Ureter (tissue), 1 donor: ENCODE measurements around the gene AKAP13. TPM values are rescaled to one million over a fixed set of nuclear protein-coding genes. Genes with fewer than 3 reads are reported as not detected.

Experiments used
- DNase-seq: peaks from one replicate; pipeline ENCODE4 v3.0.0-alpha.2; 2020; ENCODE audit warnings: low spot score
- total RNA-seq: library from RNA; stranded (reverse); gene quantifications from one replicate; pipeline ENCODE4 v1.2.4, GENCODE V29; 2023
- donor health status: DM: yes; HTN: yes; CAD: no.

AKAP13 gene
- total RNA-seq, 1 donor from 2014 or later = 264 TPM

DNA sequence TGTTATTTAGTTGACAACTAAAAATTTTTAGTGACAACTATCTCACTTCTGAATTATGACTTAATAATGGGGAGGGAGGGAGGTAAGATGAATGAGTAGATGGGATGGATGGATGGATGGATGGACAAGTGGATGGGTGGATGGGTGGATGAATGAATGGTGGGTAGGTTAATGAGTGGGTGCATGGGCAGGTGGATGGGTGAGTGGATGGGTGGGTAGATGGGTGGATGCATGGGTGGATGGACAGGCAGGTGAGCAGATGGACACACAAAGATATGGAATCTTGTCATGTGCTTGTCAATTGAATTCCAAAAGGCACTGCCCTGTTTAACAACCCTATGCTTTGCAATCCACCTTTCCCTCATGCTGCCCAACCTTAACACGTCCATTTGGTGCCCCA is 372.9 kb downstream of the AKAP13 start:
- DNase-seq = no peak

DNA sequence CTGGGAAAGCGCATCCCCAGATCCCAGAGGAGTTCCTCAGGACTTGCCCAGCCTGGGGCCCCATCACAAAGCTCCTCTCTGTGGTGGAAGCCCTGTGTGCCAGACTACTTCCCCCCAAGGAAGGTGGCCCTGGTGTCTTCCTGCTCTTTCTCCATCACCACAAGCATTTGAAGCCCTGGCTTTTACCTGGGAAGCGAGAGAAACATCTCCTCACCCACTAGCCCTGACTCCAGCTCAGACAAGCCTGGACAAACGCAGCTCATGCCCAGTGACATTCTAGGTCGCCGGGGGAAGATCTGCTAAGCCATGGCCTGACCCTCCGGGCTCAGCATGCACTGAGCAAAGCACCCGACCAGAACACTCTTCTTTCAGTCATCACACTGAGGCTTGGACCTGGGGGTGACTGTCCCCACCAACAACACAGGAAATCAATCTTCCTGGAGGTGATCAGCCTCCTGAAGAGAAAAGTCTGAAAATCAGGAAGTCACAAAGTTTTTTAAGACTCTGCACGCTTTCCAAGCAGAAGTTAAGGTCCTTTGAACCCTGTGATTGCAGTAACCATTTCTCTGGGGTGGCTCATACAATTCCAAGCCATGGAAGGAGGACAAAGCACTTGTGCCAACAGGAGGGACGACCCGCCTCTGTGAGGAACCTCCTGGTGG is 373.5 kb downstream of the AKAP13 start:
- no peak for DNase-seq

DNA sequence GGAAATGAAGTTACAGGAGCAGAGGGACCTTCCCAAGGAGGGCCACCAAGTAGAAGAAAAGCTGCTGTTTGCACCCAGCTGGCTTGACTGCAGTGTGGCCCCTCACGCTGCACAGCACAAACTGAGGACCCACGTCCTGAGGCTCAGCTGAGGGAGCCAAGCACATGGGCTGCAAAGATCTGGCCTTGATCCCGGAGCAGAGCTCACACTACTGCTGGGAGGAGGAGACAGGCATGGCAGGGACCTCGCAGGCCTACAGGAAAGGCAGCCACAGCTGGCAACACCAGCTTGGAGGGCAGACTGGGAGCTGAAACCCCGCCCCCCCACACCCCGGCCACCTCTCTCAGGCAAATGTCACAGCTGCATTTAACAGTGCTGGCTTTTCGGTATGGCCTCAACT is 374.6 kb downstream of the AKAP13 start:
- DNase-seq = no peak

DNA sequence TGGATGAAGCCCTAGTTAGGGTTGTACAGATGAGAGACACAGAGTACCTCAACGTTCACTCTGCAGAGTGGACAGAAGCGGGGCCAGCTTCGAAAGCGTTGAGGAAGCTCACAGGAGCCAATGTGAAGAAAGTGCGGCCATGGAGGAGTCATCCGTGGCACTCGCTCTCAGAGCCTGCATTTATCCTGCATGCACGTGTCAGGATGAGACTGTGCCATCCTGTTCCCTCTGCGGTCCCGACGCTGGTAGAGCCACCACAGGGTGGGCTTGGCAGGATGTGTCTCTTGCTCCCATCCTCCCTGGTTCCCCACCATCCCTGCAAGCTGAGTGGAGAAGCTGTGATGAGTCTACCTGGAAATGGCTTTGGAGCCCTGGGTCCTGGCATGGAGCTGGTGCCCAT is 375.1 kb downstream of the AKAP13 start:
- DNase-seq = no peak

DNA sequence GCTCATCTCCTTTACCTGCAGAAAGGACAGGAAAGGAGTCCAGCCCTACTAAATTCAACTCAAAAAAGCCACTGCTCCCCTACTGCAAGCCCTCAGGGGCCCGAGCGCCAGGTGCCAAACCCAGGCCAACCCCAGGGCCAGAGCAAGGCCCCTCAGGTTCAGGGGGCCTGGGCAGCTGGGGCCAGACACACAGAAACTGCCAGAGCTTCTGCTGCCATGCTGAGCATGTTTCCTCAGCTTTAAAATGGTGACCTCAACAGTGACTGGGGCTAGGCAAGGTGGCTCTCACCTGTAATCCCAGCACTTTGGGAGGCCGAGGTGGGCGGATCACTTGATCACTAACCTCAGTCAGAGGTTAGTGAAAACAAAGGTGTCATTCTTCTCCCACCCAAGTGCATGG is 375.5 kb downstream of the AKAP13 start:
- no peak for DNase-seq

DNA sequence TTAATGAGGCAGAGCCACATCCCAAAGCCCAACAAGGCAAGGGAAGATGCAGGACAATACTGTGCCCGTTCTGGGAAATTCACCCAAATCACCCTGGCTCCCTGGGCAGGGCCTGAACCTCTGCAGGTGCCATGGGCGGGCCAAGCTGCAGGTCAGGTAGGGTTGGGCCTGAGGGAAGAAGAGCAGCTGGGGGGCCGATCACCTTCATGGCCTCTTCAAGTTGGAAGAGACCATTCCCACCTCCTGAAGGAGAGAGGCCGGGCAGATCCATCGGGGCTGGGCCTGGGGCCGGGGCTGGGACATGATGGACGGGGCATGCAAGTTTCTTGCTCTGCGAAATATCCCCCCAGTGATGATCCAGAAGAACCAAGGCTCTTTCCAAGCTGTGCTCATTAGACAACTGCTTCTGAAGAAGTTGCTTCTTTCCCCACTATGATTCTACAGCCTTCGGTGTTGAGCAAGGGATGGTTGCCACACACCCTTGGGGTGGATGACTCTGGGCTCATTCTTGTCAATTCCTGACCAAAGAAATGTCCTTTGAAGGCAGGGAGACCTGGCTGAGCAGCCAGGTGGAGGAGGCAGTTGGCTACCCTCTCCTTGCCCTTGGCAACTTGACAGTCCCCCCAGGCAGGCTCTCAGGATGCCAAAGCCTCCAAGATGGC is 376.1 kb downstream of the AKAP13 start:
- DNase-seq = no peak

DNA sequence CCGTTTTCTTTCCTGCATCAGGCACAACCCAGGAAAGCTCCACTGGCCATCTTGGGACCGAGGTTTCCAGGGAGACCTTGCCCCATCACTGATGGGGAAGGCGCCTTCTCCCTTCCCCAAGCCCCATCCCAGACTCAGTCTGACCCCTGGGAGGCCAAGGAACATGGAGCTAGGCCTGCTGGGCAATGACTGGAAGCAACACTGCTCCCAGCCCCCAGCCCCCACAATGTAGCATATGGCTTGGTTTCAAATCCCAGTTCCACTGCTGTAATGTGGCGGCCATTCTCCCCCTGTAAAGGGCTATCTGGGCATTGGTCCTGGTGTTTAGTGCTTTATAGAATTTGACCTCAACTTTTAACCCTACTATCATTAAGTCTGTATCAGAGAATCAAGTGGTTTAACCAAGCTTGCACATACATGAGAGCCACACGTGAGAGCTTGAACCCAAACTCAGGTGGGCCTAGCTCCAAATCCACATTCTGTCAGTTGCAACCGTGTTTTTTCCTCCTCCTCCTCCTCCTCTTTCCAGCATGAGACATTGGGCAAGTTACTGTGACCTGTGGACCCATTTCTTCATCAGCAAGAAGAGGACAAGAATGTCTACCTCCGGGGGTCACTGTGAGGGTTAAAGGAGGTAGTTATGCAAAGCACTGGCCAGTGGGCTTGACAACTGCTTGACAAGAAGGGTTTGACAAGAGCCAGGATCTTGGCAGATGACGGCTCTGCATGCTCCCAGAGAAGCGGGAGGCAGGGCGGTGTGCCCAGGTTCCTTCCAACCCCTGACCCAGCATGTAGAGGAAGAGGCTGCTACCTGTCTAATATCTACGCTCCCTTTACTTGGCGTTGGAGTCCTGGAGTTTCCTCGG is 376.9 kb downstream of the AKAP13 start:
- DNase-seq = no peak

DNA sequence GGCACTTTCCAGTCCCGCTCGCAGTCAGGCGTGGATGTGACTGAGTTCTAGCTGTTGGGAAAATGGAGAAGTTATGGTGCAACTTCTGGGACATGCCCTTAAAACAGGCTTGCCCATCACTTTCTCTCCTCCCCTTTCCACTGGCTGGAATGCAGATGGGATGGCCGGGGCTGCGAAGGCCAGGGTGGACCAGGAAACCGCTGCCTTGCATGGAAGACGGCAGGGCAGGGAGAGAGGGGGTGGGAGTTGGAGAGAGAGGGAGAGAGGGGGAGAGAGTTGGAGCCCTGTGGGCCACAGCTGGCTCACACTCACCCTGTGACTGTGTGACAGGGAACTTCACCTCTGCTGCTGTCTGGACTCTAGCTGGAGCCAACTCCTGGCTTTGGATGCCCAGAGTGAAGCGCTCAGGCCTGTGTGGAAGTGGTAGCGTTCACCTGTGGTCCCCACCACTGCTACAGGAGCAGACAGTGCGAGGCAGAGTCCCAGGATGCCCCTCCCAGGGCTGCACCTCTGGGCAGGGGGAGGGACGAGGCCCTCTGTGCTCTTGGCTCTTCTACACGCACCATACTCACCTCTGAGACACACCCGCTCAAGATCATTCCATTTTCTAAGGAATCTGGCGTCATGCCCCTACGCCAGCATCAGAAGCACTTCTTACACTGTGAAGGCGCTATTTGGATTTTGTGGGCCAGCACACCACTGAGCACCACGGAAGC is 377.7 kb downstream of the AKAP13 start:
- no peak for DNase-seq

DNA sequence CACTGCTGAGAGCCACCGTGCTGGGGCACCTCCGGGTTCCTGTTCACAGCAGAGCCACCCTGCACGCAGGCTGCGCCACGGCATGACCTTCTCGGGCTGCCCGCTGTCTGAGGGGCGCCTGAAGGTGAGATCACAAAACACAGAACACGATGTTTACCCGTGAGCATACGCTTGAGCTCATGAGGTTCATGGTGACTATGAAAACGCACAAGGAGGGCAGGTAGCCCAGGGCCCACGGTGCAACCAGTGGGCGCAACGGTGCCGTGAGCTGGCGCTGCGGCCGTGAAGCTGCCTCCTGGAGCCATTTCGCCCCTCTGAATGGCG is 378.2 kb downstream of the AKAP13 start:
- no peak for DNase-seq

DNA sequence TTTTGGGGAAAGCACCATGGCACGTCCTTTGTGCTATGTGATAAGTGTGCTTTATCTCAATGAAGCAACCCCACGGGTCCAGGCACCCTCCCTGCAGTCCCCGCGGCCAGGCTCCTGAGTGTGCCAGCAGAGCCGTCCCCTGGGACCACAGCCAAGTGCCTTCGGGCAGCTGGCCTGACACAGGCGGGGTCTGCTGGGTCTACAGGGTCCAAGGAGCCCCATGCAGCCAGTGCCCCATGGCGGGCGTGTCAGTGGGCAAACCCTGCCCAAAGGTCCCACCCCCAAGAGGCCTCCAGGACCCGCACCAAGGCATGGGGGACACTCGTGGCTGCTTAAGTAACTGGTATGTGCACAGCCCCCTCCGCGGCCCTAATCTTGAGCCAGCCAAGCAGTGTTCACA is 379.0 kb downstream of the AKAP13 start:
- DNase-seq = no peak

DNA sequence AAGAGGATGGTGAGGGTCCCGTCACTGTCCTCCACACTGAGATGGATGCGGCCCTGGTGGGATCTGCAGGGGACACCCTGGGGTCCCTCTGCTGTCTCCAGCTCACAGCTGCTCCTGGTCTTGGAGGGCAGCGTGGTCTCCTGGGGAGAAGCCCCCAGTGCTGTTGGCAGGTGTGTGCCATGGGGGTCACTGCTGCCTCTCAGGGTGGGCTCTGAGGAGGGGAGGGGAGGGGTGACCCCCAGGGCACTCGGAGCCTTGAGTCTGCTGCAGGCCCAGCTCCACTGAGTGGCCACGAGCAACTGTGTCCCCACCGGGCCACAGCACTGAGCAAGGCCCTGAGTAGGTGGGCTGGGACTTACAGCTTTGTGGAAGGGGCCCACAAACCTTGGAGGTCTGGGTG is 379.6 kb downstream of the AKAP13 start:
- no peak for DNase-seq

DNA sequence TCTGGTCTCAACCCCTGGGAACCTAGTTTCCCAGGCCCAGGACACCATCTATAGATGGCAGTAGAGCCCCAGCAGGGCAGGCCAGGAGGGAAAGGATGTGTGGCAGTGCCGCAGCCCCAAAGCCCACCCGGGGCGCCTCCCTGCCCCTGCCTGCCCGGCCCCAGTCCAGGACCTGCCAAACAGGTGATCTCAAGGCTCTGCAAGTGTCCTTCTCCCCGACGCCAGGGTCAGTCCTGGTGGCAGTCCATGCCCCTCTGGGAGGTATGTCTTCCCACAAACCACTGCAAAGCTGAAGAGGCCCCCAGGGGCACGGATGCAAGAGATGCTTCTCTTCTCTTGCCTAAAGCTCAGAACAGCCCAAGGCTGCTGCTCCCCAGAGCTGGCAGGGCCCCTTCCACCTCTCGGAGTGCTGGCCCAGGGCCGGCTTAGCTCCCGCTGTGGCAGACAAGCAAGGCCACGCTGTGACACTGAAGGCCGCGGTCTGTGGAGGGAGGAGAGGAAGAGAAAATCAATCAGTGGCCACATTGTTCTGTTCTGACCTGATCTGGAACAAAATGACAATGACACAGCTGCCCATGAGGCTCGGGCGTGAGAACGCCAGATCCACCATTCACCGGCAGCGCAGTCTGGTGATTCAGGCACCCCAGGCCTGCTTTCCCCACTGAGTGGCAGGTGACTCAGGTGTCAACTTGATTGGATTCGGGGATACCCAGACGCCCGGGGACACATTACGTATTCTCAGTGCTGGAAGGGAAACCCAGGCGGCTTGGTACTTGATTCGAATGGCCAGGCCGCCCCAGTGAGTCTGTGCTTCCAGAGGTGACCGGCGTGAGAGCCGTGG is 380.3 kb downstream of the AKAP13 start:
- no peak for DNase-seq

DNA sequence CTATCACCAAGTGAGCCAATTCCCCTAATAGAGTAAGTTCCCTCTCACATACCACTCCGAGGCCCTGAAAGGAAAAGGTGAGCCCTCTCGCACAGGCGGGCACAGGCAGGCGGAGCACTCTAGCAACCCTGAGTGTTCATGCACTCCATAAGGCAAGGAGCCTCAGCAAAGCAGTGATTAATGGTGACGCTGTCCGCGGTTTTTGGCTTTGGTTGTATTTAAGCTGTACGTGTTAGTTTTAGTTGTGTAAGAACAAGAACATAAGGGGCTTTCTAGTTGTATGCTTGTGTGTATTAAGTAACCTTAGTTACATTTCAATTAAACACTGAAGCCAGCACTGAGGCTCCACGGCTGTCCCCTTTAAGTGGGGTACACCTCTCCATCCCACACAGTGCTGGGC is 381.2 kb downstream of the AKAP13 start:
- DNase-seq = no peak

DNA sequence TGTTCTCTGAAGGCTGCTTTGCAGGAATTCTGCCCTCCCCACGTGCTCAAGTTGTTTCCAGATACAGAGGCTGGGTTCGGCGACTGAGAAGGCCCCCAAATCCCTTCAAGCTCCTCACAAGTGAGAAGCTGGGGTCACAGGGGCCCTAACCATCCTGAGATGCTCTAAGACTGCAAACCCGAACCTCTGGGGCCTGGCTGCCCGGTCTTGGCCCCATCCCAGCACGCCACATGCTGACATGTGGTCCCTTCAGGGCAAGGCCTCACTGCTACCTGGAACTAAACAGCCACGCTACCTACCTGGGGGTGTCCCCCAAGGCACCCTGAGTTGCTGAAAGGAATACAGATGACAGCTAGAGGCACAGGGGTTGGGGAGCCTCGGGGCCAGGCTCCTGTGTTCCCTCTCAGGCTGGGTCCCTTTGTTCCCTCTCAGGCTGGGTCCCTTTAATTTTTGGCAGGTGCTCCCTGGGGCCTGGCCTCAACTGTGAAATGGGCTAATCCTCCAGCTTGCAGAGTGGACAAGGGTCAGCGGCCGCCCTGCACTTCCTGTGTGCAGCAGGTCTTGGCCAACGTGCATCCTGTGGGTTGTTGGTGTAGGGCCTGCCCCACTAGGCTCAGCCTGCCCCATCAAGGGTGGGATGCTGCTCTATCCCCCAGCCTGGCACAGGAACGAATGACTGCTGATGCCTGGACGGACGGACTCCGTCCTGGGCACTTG is 381.8 kb downstream of the AKAP13 start:
- no peak for DNase-seq

DNA sequence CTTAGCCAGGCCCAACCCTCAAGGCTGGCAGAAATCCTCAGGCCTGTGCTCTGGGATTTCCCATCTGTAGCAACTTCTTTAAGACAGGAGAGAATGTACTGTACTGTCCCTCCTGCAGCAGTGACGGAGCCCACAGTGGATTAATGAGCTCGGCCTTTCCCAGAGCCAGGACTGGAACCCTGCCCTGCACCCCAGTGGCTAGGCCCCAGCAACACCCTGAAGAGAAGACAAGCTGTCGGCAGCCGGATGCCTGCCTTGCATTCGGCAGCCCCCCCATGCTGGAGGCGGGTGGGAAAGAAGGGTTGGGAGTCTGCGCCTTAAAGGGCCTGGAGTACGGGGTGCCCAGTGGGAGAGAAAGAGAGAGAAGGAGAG is 382.3 kb downstream of the AKAP13 start:
- DNase-seq = no peak

DNA sequence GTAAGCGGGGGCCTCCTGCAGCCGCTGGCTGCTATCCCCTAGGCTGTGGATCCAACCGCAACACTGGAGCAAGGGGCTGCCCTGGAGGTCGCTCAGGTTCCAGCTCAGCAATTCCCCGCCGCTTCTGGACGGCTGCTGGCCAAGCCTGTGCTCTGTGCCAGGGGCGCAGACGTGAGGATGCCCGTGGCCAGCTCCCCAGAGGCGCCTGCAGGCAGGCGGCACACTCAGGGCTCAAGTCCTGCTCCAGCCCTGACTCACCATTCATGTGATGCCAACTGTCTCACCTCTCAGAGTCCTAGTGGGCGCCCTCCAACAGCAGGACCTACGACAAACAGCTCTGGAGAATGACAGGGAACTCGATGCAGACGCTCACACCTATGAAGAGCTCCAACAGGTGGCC is 382.8 kb downstream of the AKAP13 start:
- DNase-seq = no peak

DNA sequence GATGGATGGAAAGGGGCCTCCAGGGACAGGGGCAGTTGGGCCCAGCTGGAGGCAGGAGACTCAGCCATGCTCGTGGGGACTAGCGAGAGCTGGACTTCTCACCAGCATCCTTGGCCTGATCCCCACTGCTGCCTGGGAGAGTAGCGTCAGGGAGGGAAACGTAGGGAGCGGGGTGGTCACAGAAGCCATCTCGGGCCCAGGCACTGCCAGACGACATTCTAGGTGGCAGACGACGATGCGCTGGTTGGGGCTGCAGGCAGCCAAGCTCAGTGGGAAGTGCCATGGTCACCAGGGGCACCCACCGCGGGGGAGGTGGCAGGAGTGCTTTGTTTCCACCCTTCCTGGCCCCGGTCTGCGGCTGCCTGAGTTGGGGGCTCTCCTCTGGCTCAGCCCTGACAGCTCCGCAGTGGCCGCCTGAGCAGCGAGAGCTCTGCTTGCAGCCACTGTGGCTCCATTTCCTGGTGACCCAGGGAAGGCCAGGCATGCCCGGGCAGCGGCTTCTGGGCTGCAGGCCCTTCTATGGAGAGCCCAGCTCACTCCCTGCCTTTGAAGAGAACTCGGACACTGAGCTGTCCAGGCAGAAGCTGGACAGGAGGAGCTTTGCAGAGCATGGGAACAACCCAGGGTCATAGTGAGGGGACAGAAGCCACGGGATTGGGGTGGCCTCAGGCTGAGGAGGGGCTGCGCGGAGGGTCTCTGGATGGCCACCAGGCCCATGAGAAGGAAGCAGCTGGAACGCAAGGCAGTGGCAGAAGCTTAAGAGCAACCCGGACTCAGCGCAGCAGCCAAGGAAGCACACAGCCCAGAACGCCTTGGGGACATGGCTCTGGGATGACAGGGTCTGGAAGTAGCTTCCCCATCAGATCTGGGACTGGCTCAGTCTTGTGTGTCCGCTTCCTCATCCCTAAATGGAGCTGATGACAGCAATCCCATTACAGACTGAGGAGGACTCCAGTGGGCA is 383.6 kb downstream of the AKAP13 start:
- DNase-seq = no peak

DNA sequence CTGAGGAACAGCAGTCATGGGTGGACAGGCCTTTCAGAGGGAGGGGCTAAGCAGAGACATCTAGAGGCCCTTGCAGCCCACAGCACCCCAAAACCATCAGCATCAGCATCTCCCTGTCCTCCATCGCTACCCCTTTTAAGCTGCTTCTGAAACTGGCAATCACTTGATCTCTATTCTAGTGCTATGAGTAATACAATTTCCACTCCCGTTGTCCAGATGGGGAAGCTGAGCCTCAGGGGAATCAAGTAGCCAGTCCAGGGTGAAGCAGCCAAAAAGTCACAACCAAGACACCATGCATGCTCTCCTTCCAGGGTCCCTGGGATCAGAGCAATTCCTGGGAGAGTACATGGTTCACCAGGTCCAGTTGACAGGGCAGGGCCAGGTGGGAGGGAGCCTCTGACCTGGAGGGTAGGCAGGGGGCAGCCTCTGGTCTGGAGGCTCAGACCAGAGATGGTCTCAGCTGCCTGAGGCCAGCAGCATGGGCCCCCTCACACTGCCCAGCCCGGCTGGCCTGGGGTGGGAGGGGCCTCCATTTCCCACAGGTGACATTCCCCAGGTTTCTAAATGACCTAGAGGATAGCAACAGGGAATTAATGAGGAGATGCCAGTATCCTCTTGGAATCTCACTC is 384.4 kb downstream of the AKAP13 start:
- DNase-seq = no peak
